Stimulated activated naive CD8-positive, alpha-beta T cell treated with anti-CD3 and anti-CD28 coated beads, Interleukin-15, Interleukin-2, amounts not matched to agents 100 ng/mL and 50 ng/mL, for 24 hours (primary cell): ENCODE measurements around the gene EYA2.
"Not testable (repeated sequence)": the region's sequence is repeated elsewhere in the genome, so short reads cannot be mapped to it uniquely, and the experiment has no call there.

ENCODE experiments used
- H3K27ac Mint-ChIP-seq: one replicate; pipeline ENCODE4 v1.8.0; 2021; ENCODE audit warnings: mild to moderate bottlenecking, mixed read lengths
- H3K27me3 Mint-ChIP-seq: one replicate; pipeline ENCODE4 v1.8.0; 2021; ENCODE audit warnings: mixed read lengths
- H3K36me3 Mint-ChIP-seq: one replicate; pipeline ENCODE4 v1.8.0; 2021; ENCODE audit warnings: low read depth, mixed read lengths
- H3K4me1 Mint-ChIP-seq: one replicate; pipeline ENCODE4 v1.8.0; 2021; ENCODE audit warnings: low read depth, mixed read lengths
- H3K4me3 Mint-ChIP-seq: one replicate; pipeline ENCODE4 v1.8.0; 2021; ENCODE audit warnings: mild to moderate bottlenecking, mixed read lengths
- H3K9me3 Mint-ChIP-seq: one replicate; pipeline ENCODE4 v1.8.0; 2021; ENCODE audit warnings: mixed read lengths

The EYA2 gene

DNA sequence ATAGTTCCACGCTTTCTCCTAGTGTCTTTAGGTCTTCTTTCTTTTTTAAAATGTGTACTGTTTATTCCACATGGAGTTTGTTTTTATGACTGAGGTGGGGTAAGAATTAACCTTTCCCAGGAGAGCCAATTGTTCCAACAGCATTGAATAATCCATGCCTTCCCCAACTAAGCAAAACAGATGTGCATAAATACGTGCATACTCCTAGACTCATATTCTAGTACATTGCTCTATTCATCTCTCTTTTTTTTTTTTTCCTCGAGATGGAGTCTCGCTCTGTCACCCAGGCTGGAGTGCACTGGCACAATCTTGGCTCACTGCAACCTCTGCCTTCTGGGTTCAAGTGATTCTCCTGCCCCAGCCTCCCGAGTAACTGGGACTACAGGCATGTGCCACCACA lies 14.7 kb upstream of the EYA2 start:
- not testable (repeated sequence) for H3K27ac Mint-ChIP-seq, H3K9me3 Mint-ChIP-seq, H3K36me3 Mint-ChIP-seq, H3K4me1 Mint-ChIP-seq, H3K4me3 Mint-ChIP-seq
- H3K27me3 Mint-ChIP-seq = peaks cover 18% of the 10 kb centered on the region

DNA sequence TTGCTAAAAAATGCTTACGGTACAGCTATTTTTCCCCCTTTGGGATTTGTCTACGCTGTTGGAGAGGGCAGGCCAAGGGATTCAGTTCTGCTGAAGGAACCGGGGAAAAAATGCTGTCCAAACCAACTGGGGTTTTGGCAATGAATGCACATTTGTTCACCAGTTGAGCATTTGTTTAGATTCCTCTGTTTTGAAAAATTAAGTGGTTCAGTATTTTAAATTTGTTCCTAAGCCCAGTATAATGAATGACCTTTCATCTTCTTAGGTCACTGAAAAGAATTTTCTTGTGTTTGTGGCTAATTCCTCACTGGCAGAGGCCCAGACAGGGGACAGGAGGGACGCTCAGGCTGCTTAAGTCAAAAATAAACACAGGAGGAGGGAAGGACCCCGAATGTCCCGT lies 10.8 kb upstream of the EYA2 start:
- no peak overlapping the region for H3K27ac Mint-ChIP-seq
- no peaks in the 10 kb centered on the region for H3K36me3 Mint-ChIP-seq
- H3K4me3 Mint-ChIP-seq = no peak overlapping the region
- peaks cover 32% of the 10 kb centered on the region for H3K27me3 Mint-ChIP-seq
- no peaks in the 10 kb centered on the region for H3K4me1 Mint-ChIP-seq
- H3K9me3 Mint-ChIP-seq = no peaks in the 10 kb centered on the region

GRCh38 chr20:46890682-46891081 lies 4.0 kb upstream of the EYA2 start:
- Mint-ChIP-seq H3K4me3 (no peak overlapping the region), H3K9me3 (no peaks in the 10 kb centered on the region), H3K4me1 (no peaks in the 10 kb centered on the region), H3K27me3 (peaks cover 52% of the 10 kb centered on the region), H3K27ac (no peak overlapping the region), H3K36me3 (no peaks in the 10 kb centered on the region)

DNA sequence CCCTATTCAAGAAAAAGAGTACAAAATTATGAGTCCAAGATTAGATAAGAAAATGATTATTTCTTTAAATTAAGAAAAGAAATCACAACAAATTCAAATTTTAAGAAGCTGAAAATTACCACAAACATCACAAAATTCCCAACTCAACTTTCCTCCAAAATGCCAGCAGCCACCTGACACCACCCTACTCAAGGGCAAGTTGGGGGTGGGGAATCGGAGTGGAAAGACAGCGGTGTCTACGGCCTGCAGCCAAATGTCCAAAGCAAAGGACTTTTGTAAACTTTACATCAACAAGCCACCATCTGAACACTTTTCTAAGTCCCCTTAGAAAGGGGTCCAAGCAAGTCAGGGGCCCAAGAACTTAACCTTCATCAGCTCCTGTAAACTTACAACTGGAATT lies 1.6 kb upstream of the EYA2 start:
- H3K36me3 Mint-ChIP-seq = no peaks in the 10 kb centered on the region
- H3K4me1 Mint-ChIP-seq = no peaks in the 10 kb centered on the region
- H3K9me3 Mint-ChIP-seq = no peaks in the 10 kb centered on the region
- H3K27ac Mint-ChIP-seq = no peak overlapping the region
- peaks cover 64% of the 10 kb centered on the region for H3K27me3 Mint-ChIP-seq
- no peak overlapping the region for H3K4me3 Mint-ChIP-seq

GRCh38 chr20:46893877-46894578 lies 615 bp upstream of the EYA2 start:
- peaks cover 70% of the 10 kb centered on the region for H3K27me3 Mint-ChIP-seq
- H3K27ac Mint-ChIP-seq = no peak overlapping the region

DNA sequence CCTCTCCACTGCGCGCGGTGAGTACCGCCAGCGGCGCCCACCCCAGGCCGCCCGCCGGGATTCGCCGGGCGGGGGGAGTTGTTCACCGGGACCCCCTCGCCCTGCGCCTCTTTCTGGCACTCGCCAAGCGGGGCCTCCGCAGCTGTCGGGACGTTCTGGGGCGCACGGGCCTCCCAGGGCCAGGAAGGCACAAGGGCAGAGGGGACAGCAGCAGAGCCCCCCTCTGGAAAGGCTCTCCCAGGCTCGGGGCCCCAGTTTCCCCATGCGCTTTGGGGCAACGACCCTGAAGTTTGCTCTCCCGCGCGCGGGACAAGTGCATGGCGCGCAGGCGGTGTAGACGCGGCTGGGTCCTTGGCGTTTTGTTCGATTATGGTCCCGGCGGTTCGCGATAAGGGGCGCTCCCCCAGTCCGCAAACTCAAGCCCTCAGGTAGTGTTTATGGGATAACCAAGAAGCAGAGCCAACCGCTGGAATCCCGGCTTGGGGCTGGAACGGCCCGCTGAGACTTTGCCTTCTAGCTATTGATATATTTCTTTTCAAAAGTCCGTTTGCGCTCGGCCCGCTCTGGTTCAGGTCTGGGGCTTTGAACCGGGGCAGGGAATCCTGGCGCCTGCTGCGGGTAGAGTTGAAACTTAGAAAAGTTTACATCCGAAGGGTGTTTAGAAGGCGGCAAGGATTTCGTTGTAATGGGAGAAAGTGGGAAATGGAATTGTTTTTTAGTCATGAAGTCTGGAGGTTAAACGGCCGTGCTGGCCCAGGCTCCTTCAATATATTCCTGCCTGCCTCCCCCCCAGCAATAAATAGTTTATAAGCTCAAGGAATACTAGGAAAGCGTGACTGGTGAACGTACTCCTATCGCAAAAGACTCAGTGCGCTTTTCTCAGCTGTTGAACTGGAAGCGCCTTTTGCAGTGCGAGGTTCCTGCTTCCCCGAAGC lies 595 bp downstream of the EYA2 start:
- H3K4me3 Mint-ChIP-seq = no peak overlapping the region
- no peak overlapping the region for H3K27ac Mint-ChIP-seq

More at GRCh38 chr20:46893877-46894578, 615 bp upstream of the EYA2 start:
- H3K4me1 Mint-ChIP-seq = no peaks in the 10 kb centered on the region
- no peak overlapping the region for H3K4me3 Mint-ChIP-seq
- no peaks in the 10 kb centered on the region for H3K36me3 Mint-ChIP-seq
- no peaks in the 10 kb centered on the region for H3K9me3 Mint-ChIP-seq

GRCh38 chr20:46895906-46896242 lies 1.2 kb downstream of the EYA2 start:
- Mint-ChIP-seq H3K27ac (no peak overlapping the region), H3K27me3 (peaks cover 60% of the 10 kb centered on the region), H3K4me1 (no peaks in the 10 kb centered on the region), H3K36me3 (no peaks in the 10 kb centered on the region), H3K9me3 (no peaks in the 10 kb centered on the region), H3K4me3 (no peak overlapping the region)

More for the DNA sequence above, 595 bp downstream of the EYA2 start:
- H3K27me3 Mint-ChIP-seq = peaks cover 67% of the 10 kb centered on the region
- H3K36me3 Mint-ChIP-seq = no peaks in the 10 kb centered on the region
- H3K9me3 Mint-ChIP-seq = no peaks in the 10 kb centered on the region
- no peaks in the 10 kb centered on the region for H3K4me1 Mint-ChIP-seq

DNA sequence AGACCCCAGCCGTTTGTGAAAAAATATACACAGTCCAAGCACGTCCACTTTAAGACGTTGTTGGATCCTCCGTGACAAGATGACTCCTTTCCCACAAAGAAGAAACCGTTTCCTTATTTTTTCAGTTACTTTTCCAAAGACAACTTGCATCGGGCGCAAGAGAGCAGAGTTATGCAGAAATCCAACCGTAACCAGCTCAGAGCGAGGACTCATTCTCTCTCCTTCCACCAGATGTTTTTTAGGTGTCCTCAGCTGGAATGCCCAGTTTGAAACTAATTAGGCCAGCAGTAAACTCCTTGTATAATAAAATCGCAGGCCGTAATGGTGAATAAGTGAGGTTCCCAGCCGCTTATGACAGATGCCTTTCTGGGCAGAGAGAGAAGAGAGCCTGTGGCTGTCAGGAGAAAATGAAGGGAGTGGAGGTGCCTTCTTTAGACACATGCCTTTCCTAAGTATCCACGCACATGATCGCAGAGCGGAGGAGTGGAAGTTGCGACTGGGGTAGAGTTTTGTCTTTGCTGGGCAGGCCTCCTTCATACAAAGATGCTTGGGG lies 2.8 kb downstream of the EYA2 start:
- Mint-ChIP-seq H3K4me3 (no peak overlapping the region), H3K4me1 (no peaks in the 10 kb centered on the region), H3K27me3 (peaks cover 58% of the 10 kb centered on the region), H3K36me3 (no peaks in the 10 kb centered on the region), H3K27ac (no peak overlapping the region), H3K9me3 (no peaks in the 10 kb centered on the region)

- Mint-ChIP-seq H3K4me1 (no peaks in the 10 kb centered on the region), H3K4me3 (no peak overlapping the region), H3K9me3 (no peaks in the 10 kb centered on the region), H3K27me3 (peaks cover 47% of the 10 kb centered on the region), H3K27ac (no peak overlapping the region), H3K36me3 (no peaks in the 10 kb centered on the region)
These were observed 3.8 kb downstream of the EYA2 start for GRCh38 chr20:46898423-46898822.

GRCh38 chr20:46899621-46900020 lies 5.0 kb downstream of the EYA2 start:
- Mint-ChIP-seq H3K9me3 (no peaks in the 10 kb centered on the region), H3K4me1 (no peaks in the 10 kb centered on the region), H3K27me3 (peaks cover 38% of the 10 kb centered on the region), H3K27ac (no peak overlapping the region), H3K4me3 (no peak overlapping the region), H3K36me3 (no peaks in the 10 kb centered on the region)

GRCh38 chr20:46900086-46900485 lies 5.4 kb downstream of the EYA2 start:
- Mint-ChIP-seq H3K27me3 (peaks cover 38% of the 10 kb centered on the region), H3K27ac (no peak overlapping the region), H3K4me1 (no peaks in the 10 kb centered on the region), H3K36me3 (no peaks in the 10 kb centered on the region), H3K9me3 (no peaks in the 10 kb centered on the region), H3K4me3 (no peak overlapping the region)

GRCh38 chr20:46900826-46901225 lies 6.2 kb downstream of the EYA2 start:
- no peaks in the 10 kb centered on the region for H3K4me1 Mint-ChIP-seq
- H3K36me3 Mint-ChIP-seq = no peaks in the 10 kb centered on the region
- H3K27ac Mint-ChIP-seq = no peak overlapping the region
- no peak overlapping the region for H3K4me3 Mint-ChIP-seq
- H3K27me3 Mint-ChIP-seq = peaks cover 31% of the 10 kb centered on the region
- H3K9me3 Mint-ChIP-seq = no peaks in the 10 kb centered on the region

DNA sequence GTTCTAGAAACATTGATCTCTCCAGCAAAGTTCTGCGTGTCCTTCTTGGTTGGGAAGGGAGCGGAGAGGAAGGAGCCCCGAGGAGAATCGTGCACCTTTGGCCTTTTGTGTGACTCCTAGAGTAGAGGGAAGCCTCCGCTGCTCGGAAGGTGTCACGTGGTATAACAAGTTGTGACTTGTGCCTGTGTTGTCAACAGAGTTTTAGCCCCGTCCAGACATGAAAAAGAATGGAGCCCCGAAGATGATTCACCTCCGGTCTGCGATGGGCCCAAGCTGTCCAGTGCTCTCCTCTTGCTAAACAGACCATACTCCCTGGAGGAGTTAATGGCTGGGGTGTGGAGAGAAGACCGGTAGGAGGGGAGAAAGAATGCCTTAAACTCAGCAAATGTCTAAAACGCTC lies 7.0 kb downstream of the EYA2 start:
- Mint-ChIP-seq H3K27me3 (peaks cover 23% of the 10 kb centered on the region), H3K9me3 (no peaks in the 10 kb centered on the region), H3K4me1 (no peaks in the 10 kb centered on the region), H3K27ac (no peak overlapping the region), H3K36me3 (no peaks in the 10 kb centered on the region), H3K4me3 (no peak overlapping the region)

- no peaks in the 10 kb centered on the region for H3K4me1 Mint-ChIP-seq
- peaks cover 10% of the 10 kb centered on the region for H3K27me3 Mint-ChIP-seq
These were observed 8.6 kb downstream of the EYA2 start for GRCh38 chr20:46903256-46903655.

DNA sequence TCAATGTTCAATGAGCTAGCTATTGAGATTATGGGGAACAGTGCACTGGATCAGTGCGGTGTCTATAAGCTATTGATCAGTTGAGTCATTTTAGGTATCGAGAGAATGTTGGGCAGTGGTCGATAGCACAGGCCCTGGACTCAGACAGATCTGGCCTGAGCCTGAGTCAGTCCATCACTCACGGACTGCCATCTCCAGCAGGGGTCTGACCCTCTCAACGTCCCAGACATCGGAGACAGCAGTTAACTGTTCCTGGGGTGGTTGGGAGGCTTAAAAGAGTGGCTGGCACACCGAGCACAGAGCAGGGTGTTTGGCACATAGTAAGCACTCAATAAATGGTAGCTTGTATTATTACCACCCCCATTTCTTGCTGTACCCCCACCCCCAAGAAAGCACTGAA lies 9.3 kb downstream of the EYA2 start:
- Mint-ChIP-seq H3K4me1 (no peaks in the 10 kb centered on the region), H3K36me3 (no peaks in the 10 kb centered on the region), H3K27ac (no peak overlapping the region), H3K4me3 (no peak overlapping the region), H3K27me3 (peaks cover 7% of the 10 kb centered on the region), H3K9me3 (no peaks in the 10 kb centered on the region)

More at GRCh38 chr20:46903256-46903655, 8.6 kb downstream of the EYA2 start:
- H3K27ac Mint-ChIP-seq = no peak overlapping the region
- no peaks in the 10 kb centered on the region for H3K36me3 Mint-ChIP-seq
- H3K4me3 Mint-ChIP-seq = no peak overlapping the region
- no peaks in the 10 kb centered on the region for H3K9me3 Mint-ChIP-seq
